ENCODE results near the gene MSGN1. TPM values are rescaled to one million over a fixed set of nuclear protein-coding genes. Genes with fewer than 3 reads are reported as not detected.

Gene MSGN1
- total and polyA plus RNA-seq, 2 of the 4 experiments (the other 2 are of a cell fraction): not detected

- TF ChIP-seq BHLHE40 (IDR thresholded peaks at IDR 0.05; ENCODE audit: low read depth, low read length): no peak
- TF ChIP-seq NFE2L2 (IDR thresholded peaks at IDR 0.05; ENCODE audit: low read depth, low read length): no peak
Observed at GRCh38 chr2:17800219-17800618, 16.0 kb upstream of the MSGN1 start (continued).

- peaks cover 19% of the 10 kb centered on the region for H3K27me3 ChIP-seq (ENCODE audit: control insufficient read depth, insufficient read depth, low read length)
- H4K91ac ChIP-seq (ENCODE audit: insufficient read depth, low read depth, low read length): no peak overlapping the region
- ATAC-seq (ENCODE audit: low read depth) (no peak), DNase-seq (no peak)
- no peak overlapping the region for H2BK5ac ChIP-seq (ENCODE audit: low read depth, low read length, poor library complexity, severe bottlenecking)
- H2AK5ac ChIP-seq (ENCODE audit: low read depth, low read length): no peak overlapping the region
- H3K56ac ChIP-seq (ENCODE audit: extremely low read depth, insufficient read depth, low read length): no peak overlapping the region
- no peak overlapping the region for H2BK15ac ChIP-seq (ENCODE audit: low read depth, low read length)
- no peak overlapping the region for H3K27ac ChIP-seq (ENCODE audit: insufficient read depth, low read length)
- H3K4me3 ChIP-seq (ENCODE audit: insufficient read depth, low read depth, low read length): no peak overlapping the region
- no peaks in the 10 kb centered on the region for H3K9me3 ChIP-seq (ENCODE audit: control insufficient read depth, insufficient read depth, low read length)
- H2AK9ac ChIP-seq (replicated peaks; ENCODE audit: low read depth, low read length, poor library complexity): no peak overlapping the region
- no peak overlapping the region for H3K4me2 ChIP-seq (ENCODE audit: low read depth, low read length)
- dilution Hi-C loops (cut with HindIII; ENCODE audit: low sequenced_read_pairs, unreplicated experiment): no loop called here
- ChIA-PET POLR2A (ENCODE audit: unreplicated experiment) (no interaction called here), CTCF (no interaction called here)
- H4K5ac ChIP-seq (ENCODE audit: low read depth, low read length): no peak overlapping the region
- WGBS, 2 experiments (ENCODE audit: extremely low coverage in 2 of 2, insufficient read length in 1 of 2): no CpG with 5 or more reads among the region's 1 CpG
- no peak overlapping the region for H2BK20ac ChIP-seq (ENCODE audit: low read depth, low read length)
- H2AFZ ChIP-seq (replicated peaks; ENCODE audit: low read length, poor library complexity): no peak overlapping the region
- in situ Hi-C loops (cut with MboI; ENCODE audit: low sequenced_read_pairs): no loop called here
- no peak overlapping the region for H2BK120ac ChIP-seq (ENCODE audit: low read depth, low read length)
- no peaks in the 10 kb centered on the region for H3K4me1 ChIP-seq (ENCODE audit: control insufficient read depth, insufficient read depth, low read length)
- H3K18ac ChIP-seq (ENCODE audit: low read depth, low read length): no peak overlapping the region
- no peak overlapping the region for H3K14ac ChIP-seq (replicated peaks; ENCODE audit: low read depth, low read length)
- H4K8ac ChIP-seq (ENCODE audit: low read depth in 2 of 2, low read length in 2 of 2): no peak overlapping the region
- H3K9me1 ChIP-seq (ENCODE audit: insufficient read depth, low read length): no peaks in the 10 kb centered on the region
- TF ChIP-seq MAZ (IDR thresholded peaks at IDR 0.05; ENCODE audit: borderline replicate concordance, low read depth, low read length): no peak
- no peak for TF ChIP-seq SMC3 (IDR thresholded peaks at IDR 0.05; ENCODE audit: low read depth, low read length)
- TF ChIP-seq FOS (IDR thresholded peaks at IDR 0.05; ENCODE audit: low read depth, low read length): no peak
- no peak for TF ChIP-seq BHLHE40 (IDR thresholded peaks at IDR 0.05; ENCODE audit: low read depth, low read length)
- no peak for TF ChIP-seq RFX5 (IDR thresholded peaks at IDR 0.05; ENCODE audit: low read depth, low read length)
- no peak for TF ChIP-seq CTCF (conservative IDR thresholded peaks at IDR 0.05; ENCODE audit: low read depth, low read length)
- no peak for TF ChIP-seq ELK1 (IDR thresholded peaks at IDR 0.05; ENCODE audit: borderline replicate concordance, low read depth, low read length)
- no peak for TF ChIP-seq USF2 (IDR thresholded peaks at IDR 0.05; ENCODE audit: low read depth, low read length)
- TF ChIP-seq MAFK (IDR thresholded peaks at IDR 0.05; ENCODE audit: low read depth, low read length): no peak
- no peak for TF ChIP-seq RCOR1 (IDR thresholded peaks at IDR 0.05; ENCODE audit: insufficient replicate concordance, low read length)
- no peak for TF ChIP-seq CEBPB (IDR thresholded peaks at IDR 0.05; ENCODE audit: low read depth, low read length)
- TF ChIP-seq RAD21 (IDR thresholded peaks at IDR 0.05; ENCODE audit: low read length): no peak
- no peak for TF ChIP-seq NFE2L2 (IDR thresholded peaks at IDR 0.05; ENCODE audit: low read depth, low read length)
- no peak overlapping the region for H3K23ac ChIP-seq (ENCODE audit: low read depth, low read length)
- intact Hi-C loops (cut with micrococcal nuclease): no loop called here
- H3K4ac ChIP-seq (ENCODE audit: low read depth, low read length): no peak overlapping the region
- H3K9ac ChIP-seq (ENCODE audit: low read depth, low read length): no peak overlapping the region
- no peaks in the 10 kb centered on the region for H3K36me3 ChIP-seq (ENCODE audit: control insufficient read depth, insufficient read depth, low read length)
- no TSS peak for BruUV-seq (replicated peaks)
- no peaks in the 10 kb centered on the region for H3K79me1 ChIP-seq (ENCODE audit: low read depth in 1 of 2, low read length in 2 of 2)
- no peaks in the 10 kb centered on the region for H4K20me1 ChIP-seq (ENCODE audit: insufficient read depth, low read length)
Observed at GRCh38 chr2:17800693-17801458, 15.4 kb upstream of the MSGN1 start.
